Thoracic aorta (tissue), 2 donors: Measurements from ENCODE around the gene MDFI. TPM values are rescaled to one million over a fixed set of nuclear protein-coding genes. Genes with fewer than 3 reads are reported as not detected.

Source experiments
- ATAC-seq: fragments of 150-250 bp; one replicate; pipeline ENCODE4 v1.8.0; 2017; ENCODE audit warnings: low read depth; ENCODE audit not compliant: insufficient number of reproducible peaks, low FRiP score
- DNase-seq: peaks from one replicate; pipeline ENCODE4 v3.0.0-alpha.2; 2020; ENCODE audit warnings: low spot score
- H3K27ac ChIP-seq, 2 donors: fragments of 200-600 bp; sonication (generic); 1 replicate in 1 of 2; 2 replicates in 1 of 2; pipeline ENCODE4 v1.5.1; 2016; ENCODE audit warnings: mild to moderate bottlenecking in 2 of 2, moderate library complexity in 2 of 2
- H3K27me3 ChIP-seq: fragments of 200-600 bp; sonication (generic); replicated peaks from 2 replicates; pipeline ENCODE4 v1.6.0; 2016; ENCODE audit warnings: mild to moderate bottlenecking; ENCODE audit not compliant: insufficient read depth
- H3K36me3 ChIP-seq: fragments of 200-600 bp; sonication (generic); one replicate; pipeline ENCODE4 v1.5.1; 2016
- H3K4me1 ChIP-seq, 2 donors: fragments of 200-600 bp; sonication (generic); 1 replicate in 1 of 2; 2 replicates in 1 of 2; pipeline versions ENCODE4 v1.5.1 to v1.6.0; 2016; ENCODE audit warnings: low read depth in 2 of 2, mild to moderate bottlenecking in 1 of 2; ENCODE audit not compliant: control insufficient read depth in 1 of 2
- H3K4me3 ChIP-seq: fragments of 200-600 bp; sonication (generic); 2 replicates; pipeline ENCODE4 v1.5.1; 2016; ENCODE audit warnings: mild to moderate bottlenecking
- H3K9me3 ChIP-seq: fragments of 200-600 bp; sonication (generic); 2 replicates; pipeline ENCODE4 v1.5.1; 2016
- total RNA-seq, 2 donors: library from RNA; depleted of rRNA; stranded (reverse); fragments of >200 nt; gene quantifications; one replicate each; pipeline versions ENCODE4 v1.1.0 to v1.2.3, GENCODE V29; 2016
- TF ChIP-seq, protein P1 (sequence below): fragments of 200-600 bp; sonication (generic); IDR thresholded peaks from one replicate; pipeline ENCODE4 v1.5.1; 2019; ENCODE audit warnings: antibody characterized with exemption

Gene MDFI
- total RNA-seq, 2 donors from 2014 or later: 5.1 to 10.3 TPM

DNA sequence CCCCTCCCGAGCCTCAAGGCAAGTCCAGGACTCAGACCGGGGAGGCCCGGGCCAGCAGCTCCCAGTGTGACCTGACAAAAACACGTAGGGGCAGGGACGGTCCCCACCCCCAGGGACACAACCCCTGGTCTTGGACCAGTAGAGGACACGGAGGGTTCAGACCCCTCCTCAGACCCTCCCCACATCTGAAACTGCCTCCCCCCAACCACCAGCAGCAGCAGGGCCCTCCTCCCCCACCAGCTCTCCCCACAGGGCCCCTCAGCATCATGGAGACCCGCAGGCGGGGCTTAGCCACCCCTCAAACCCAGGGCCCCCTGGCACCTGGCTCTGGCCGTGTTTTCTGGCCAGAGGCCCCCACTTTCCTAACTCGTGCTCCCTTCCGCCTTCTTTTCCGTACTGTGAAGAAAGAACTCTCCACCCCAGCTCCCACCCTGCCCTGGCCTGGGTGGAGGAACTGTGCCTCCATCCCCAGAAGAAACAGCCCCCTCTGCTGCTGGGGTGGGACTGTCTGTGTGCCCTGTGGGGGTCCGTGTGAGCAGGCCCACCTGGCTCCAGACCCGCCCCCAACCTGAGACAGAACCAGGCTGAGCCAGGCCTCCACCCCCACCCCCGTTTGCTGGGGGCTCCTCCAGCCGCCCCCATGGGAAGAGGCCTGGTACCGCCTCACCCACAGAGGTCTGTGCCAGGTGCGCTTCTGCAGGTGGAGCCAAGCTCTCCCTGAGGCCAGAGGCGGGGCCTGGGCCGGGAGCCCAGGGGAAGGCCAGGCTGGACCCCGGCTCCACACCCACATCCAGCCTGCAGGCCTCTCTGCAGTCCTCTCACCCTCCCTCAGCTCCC, 39.0 kb upstream of the MDFI start:
- Histone ChIP-seq H3K27ac (no peak overlapping the region), H3K9me3 (no peaks in the 10 kb centered on the region), H3K27me3 (no peaks in the 10 kb centered on the region), H3K36me3 (peaks cover 37% of the 10 kb centered on the region), H3K4me3 (no peak overlapping the region), H3K4me1 (peaks cover 0 to 8% of the 10 kb centered on the region in 2 donors)
- ATAC-seq: no peak
- no peak for DNase-seq
- TF ChIP-seq, protein P1, sequence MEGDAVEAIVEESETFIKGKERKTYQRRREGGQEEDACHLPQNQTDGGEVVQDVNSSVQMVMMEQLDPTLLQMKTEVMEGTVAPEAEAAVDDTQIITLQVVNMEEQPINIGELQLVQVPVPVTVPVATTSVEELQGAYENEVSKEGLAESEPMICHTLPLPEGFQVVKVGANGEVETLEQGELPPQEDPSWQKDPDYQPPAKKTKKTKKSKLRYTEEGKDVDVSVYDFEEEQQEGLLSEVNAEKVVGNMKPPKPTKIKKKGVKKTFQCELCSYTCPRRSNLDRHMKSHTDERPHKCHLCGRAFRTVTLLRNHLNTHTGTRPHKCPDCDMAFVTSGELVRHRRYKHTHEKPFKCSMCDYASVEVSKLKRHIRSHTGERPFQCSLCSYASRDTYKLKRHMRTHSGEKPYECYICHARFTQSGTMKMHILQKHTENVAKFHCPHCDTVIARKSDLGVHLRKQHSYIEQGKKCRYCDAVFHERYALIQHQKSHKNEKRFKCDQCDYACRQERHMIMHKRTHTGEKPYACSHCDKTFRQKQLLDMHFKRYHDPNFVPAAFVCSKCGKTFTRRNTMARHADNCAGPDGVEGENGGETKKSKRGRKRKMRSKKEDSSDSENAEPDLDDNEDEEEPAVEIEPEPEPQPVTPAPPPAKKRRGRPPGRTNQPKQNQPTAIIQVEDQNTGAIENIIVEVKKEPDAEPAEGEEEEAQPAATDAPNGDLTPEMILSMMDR: no peak

DNA sequence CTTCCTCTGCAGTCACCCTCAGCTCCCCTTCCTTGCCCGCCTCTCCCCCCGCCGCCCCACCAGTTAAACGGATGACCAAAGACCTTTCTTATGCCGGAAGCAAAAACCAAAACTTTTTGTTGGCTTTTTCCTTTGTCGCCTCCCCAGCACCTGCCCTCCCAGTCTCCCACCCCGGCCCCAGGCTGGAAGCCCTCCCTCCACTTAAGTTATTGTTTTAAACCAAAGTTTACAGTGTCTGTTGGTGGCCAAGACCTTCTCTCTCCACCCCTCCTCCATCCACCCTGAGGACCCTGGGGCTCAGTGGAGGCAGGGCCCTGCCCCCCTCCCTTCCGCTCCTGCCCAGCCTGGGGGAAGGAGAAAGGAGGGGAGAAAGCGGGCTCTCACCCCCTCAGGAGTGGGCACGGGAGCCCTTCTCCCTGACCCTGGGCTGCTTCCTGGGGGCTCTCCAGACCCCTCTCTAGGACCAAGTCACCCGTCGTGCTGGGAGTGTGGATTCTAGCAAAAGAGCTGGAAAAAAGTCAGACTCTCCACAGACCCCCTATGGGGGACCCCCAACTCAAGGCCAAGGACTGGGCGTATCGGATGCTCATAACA, 38.3 kb upstream of the MDFI start:
- TF ChIP-seq, protein P1: no peak
- DNase-seq: no peak
- peaks cover 0 to 8% of the 10 kb centered on the region in 2 donors for H3K4me1 ChIP-seq

DNA sequence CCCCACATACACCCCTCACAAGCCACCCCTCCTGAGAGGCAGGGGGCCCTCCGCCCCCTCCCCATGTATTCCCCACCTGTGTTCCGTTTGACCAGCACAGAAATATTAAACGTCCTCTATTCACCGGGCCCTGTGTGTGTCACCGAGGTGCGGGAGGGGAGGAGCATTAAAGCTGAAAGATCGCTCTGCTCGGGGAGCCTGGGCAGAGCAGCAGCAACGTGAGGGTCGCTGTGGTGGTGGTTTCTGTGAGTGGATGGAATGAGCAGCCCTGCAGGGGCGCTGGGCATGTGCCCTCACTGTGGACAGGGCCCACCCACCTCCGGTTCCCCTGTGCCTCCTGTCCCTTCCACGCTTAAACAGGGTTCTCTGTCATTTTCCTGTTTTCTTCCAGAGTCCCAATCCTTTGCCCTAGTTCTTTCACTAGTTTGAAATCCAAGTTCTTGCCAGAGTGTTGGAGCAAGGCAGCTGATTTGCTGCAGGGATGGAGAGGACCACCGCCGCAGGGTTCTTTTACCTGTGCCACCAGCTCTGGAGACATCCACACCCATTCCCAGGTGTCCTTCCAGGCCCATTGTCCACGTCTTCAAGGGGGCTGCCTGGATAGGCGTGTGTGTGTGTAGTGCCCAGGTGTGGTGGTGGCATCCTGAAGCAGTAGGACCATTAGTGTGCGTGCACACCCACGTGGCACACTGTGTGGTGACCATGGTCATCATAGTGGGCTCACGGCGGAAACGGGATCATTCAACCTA, 37.6 kb upstream of the MDFI start:
- peaks cover 28% of the 10 kb centered on the region for H3K36me3 ChIP-seq
- peaks cover 0 to 8% of the 10 kb centered on the region in 2 donors for H3K4me1 ChIP-seq
- DNase-seq (no peak), ATAC-seq (no peak)
- no peak overlapping the region for H3K27ac ChIP-seq
- TF ChIP-seq, protein P1: no peak
- no peaks in the 10 kb centered on the region for H3K9me3 ChIP-seq
- H3K4me3 ChIP-seq: no peak overlapping the region
- no peaks in the 10 kb centered on the region for H3K27me3 ChIP-seq

More for the DNA sequence above, 38.3 kb upstream of the MDFI start:
- no peaks in the 10 kb centered on the region for H3K27me3 ChIP-seq
- no peak overlapping the region for H3K27ac ChIP-seq
- no peak overlapping the region for H3K4me3 ChIP-seq
- peaks cover 31% of the 10 kb centered on the region for H3K36me3 ChIP-seq
- no peak for ATAC-seq
- no peaks in the 10 kb centered on the region for H3K9me3 ChIP-seq

DNA sequence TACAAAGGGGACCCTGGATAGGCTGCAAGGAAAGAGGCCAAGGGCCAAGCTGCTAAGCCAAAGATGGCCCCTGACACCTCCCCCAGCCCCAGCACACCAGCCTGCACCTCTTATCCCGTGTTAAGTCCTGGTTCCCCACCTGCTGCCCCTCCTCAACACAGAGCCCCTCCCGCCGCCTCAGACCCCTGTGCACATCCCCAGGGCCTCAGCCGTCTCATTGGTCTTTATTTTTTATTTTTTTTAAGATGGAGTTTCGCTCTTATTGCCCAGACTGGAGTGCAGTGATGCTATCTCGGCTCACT, 37.1 kb upstream of the MDFI start:
- TF ChIP-seq, protein P1: no peak
- no peaks in the 10 kb centered on the region for H3K27me3 ChIP-seq
- ATAC-seq: no peak
- no peaks in the 10 kb centered on the region for H3K9me3 ChIP-seq
- no peak overlapping the region for H3K4me3 ChIP-seq
- peaks cover 22% of the 10 kb centered on the region for H3K36me3 ChIP-seq
- H3K27ac ChIP-seq: no peak overlapping the region
- DNase-seq: no peak
- H3K4me1 ChIP-seq: peaks cover 0 to 8% of the 10 kb centered on the region in 2 donors

DNA sequence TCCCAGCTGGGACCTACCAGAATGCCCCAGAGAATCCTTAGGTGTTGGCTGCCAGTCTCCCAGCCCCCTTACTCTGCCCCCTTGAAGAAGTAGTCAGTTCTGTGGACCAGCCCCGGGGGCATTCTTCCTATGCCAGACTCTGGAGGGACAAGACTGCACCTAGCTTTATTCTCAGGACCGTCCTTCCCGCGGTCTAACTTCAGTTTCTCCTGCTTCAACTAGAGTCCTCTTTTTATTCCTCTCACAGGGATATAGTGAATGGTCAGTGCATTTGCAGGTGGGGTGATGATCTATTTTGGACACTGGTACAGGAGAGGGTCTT, 35.9 kb upstream of the MDFI start:
- H3K9me3 ChIP-seq: no peaks in the 10 kb centered on the region
- H3K36me3 ChIP-seq: peaks cover 11% of the 10 kb centered on the region
- H3K27me3 ChIP-seq: no peaks in the 10 kb centered on the region
- no peak for ATAC-seq
- TF ChIP-seq, protein P1: no peak
- no peak overlapping the region for H3K27ac ChIP-seq
- no peak overlapping the region for H3K4me3 ChIP-seq
- no peak for DNase-seq
- peaks cover 0 to 8% of the 10 kb centered on the region in 2 donors for H3K4me1 ChIP-seq
